HG02884 (cell line): ENCODE results near the gene TACC2.
"Not testable (repeated sequence)": the region's sequence is repeated elsewhere in the genome, so short reads cannot be mapped to it uniquely, and the experiment has no call there.

ENCODE experiments used
- ATAC-seq: cut with Tn5 transposase; IDR thresholded peaks from one replicate; pipeline ENCODE4 v1.9.1; 2021; ENCODE audit warnings: mild to moderate bottlenecking, moderate library complexity; ENCODE audit not compliant: unreplicated experiment

Gene TACC2

DNA sequence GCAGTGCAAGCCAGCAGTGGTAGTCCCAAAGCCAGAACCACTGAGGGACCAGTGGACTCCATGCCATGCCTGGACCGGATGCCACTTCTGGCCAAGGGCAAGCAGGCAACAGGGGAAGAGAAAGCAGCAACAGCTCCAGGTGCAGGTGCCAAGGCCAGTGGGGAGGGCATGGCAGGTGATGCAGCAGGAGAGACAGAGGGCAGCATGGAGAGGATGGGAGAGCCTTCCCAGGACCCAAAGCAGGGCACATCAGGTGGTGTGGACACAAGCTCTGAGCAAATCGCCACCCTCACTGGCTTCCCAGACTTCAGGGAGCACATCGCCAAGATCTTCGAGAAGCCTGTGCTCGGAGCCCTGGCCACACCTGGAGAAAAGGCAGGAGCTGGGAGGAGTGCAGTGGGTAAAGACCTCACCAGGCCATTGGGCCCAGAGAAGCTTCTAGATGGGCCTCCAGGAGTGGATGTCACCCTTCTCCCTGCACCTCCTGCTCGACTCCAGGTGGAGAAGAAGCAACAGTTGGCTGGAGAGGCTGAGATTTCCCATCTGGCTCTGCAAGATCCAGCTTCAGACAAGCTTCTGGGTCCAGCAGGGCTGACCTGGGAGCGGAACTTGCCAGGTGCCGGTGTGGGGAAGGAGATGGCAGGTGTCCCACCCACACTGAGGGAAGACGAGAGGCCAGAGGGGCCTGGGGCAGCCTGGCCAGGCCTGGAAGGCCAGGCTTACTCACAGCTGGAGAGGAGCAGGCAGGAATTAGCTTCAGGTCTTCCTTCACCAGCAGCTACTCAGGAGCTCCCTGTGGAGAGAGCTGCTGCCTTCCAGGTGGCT, 97.7 kb downstream of the TACC2 start:
- ATAC-seq = no peak

GRCh38 chr10:122087436-122087835, 98.5 kb downstream of the TACC2 start:
- ATAC-seq = no peak

- ATAC-seq = no peak
Measured at GRCh38 chr10:122089311-122090017, 100.5 kb downstream of the TACC2 start.

DNA sequence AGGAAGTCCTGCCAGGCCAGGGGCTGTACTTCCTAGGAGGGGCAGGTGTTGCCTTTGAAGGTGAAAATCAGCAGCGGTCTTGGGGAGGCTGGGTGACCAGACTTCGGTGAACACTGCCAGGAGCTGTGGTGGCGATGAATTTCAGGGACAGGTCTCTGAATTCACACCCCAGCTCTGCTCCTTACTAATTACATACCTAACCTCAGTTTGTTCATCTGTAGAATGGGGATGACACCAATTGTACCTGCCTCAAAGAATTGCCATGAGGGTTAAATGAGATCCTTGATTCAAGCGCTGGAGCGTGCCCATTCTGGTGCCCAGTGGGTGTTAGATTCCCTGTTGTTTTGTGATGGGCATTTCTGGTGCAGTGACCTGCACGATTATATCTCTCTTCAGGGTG, 102.8 kb downstream of the TACC2 start:
- no peak for ATAC-seq

DNA sequence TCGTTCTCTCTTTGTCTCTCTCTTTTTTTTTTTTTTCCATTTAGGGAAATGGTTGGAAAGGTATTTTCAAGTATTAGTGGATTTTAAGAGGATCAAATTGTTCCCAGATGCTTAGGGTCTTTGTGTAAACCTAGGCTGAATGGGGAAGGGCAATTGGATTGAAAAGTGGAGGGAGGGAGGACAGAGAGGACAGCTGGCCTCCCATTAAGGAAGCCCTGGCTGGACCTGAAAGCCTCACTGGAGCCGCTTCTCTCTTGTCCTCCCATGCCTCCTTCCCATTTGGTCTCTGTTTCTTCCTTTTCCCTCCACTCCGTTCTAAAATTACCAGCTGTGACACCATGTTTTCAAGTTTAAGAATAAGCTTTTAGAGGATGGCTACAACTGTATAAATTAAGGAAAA, 104.1 kb downstream of the TACC2 start:
- ATAC-seq = no peak

DNA sequence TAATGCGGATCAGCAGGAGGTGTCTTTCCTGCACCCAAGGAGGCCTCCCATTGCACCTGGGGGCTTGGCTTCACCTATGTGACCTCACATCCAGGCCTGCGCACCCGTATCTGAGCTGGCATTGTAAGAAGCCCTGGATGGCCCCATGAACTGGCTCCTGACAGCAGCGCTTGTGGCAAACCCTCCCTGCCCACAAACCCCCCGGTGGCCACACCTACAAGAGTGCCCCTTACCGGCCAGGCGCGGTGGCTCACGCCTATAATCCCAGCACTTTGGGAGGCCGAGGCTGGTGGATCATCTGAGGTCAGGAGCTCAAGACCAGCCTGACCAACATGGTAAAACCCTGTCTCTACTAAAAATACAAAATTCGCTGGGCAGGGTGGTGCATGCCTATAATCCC, 107.2 kb downstream of the TACC2 start:
- not testable (repeated sequence) for ATAC-seq

DNA sequence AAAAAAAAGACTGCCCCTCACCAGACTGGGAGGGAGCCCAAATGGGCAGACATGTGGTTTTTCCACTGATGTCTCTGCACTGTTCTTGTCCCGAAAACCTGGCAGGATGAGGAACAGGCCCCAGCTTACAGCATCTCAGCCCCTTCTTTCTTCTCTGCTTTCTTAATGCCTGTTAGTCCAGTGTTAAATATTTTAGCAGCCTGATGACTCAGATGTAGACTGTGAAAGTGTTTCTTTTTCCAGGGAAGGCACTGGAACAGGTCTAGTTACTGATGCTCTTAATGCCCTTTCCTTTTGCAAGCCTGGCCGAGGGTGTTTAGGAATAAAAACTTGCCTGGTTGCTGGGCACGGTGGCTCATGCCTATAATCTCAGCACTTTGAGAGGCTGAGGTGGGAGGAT, 107.7 kb downstream of the TACC2 start:
- no peak for ATAC-seq

GRCh38 chr10:122097935-122098334, 109.0 kb downstream of the TACC2 start:
- ATAC-seq = no peak

- ATAC-seq = no peak
Measured at GRCh38 chr10:122098924-122099323, 110.0 kb downstream of the TACC2 start.

GRCh38 chr10:122099562-122099961, 110.6 kb downstream of the TACC2 start:
- no peak for ATAC-seq

DNA sequence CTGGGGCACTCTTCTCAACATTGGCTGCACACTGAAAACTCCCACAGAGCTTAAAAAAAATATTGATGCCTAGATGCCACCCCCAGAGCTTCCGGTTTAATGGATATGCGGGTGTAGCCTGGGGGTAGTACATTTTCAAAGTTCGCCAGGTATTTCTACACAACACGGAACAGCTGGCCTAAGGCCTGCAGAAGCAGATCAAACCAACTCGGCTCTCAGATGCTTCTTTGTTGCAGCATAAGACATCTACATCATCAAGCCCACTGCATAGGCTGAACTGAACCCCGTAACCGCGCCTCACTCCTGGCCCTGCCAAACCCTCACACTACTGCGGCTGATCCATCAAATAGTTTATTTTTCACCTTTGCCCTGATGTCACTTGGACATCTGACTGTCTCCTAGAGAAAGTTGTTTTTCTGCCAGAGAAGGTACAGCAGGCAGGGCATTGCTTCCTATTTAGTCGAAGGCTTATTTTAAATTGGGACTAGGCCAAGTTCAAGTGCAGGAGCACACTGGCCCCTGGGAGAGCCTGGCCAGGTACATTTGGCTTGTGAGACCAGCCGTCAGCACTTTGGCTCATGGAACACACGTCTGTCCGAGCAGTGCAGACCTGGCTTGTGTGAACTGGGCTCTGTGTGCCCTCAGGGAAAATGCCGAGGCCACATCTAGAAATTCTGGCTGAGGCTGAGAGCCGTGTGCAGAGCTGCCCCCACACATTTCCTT, 113.3 kb downstream of the TACC2 start:
- ATAC-seq = no peak

DNA sequence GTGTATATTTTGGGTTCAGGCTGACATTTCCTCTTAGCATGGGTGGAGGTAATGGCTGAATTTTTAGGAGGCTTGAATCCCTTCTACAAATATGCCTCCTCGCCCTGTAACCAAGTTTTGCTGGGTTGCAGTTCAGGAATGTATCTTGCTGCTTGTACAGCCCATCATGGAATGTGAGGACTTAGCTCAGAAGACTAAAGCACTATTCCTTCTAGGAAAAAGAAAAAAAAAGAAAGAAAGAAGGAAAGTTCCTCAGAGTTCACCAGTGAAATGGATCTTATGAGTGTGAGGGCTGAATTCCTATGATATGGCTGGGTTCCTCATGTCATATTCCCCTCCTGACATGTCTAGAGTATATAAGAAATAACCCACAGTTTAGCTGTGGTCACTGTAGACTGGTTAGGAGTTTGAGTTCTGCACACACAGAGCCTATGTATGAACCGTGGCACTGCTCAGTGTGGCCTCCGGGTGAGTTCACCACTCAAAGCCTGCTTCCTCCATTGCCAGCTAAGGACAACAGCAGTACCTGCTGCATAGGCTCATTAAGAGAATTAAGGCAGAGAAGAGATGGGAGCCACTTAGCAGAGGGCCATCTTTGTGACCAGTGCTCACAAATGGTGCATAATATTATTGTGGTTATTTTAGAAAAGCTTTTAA, 114.0 kb downstream of the TACC2 start:
- ATAC-seq = no peak

DNA sequence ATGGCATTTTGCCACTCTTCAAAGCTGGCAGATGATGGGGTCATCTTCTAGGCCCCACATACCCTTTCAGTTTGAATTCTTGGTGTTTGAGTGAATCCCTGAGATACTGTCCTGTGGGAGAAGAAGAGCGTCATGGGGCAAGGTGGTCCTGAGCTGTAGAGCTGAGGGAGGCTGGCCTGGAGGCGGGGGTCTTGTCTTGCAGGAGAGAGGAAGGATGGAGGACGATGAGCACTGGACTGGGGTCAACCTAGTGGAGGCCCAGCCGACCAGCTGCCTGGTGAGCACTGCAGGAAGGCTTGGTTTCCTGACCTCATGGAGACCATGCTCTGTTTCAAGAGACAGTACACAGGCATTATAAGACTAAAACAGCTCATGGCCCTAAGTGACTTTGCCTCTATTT, 114.6 kb downstream of the TACC2 start:
- no peak for ATAC-seq

- ATAC-seq = not testable (repeated sequence)
Measured at GRCh38 chr10:122108786-122109185, 119.8 kb downstream of the TACC2 start.

GRCh38 chr10:122112021-122112616, 123.2 kb downstream of the TACC2 start:
- ATAC-seq = no peak

GRCh38 chr10:122112625-122113160, 123.7 kb downstream of the TACC2 start:
- peak; percentile 49 for ATAC-seq

DNA sequence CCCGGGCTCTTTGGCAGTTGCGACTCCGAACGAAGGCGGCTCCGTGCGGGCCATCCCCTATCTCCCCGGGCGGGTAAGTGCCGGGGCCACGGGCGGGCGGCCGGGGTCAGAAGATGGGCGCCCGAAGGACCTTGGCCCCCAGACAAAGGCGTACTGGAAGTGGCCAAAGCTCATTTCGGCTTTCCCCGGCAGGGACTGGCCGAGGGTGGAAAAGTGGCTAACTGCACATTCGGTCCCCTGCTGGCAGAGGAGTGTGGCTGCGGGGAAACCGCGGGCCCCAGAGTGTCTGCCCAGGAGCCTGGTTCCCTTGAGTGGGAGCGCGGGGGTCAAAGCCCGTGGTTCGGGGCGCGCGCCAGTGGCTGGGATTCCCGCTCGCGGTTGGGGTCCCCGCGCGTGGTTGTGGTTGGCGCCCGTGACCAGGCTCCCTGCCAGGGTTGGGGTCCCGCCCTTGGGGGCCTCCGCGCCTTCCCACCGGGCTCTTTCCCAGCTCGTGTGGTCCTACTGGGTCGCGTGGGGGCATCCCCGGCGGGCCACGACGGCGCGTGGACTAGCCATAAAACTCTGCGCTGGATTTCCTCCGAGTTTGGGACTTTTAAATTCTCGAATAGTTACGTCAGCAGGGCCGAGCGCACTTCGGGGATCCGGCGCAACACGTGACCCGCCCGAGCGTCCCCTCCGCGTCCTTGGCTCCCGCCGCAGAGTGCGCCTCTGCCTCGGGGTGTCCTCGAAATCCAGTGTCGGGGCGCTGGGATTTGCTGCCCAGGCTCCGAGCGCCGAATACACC, 124.4 kb downstream of the TACC2 start:
- ATAC-seq = peak; percentile 52

- no peak for ATAC-seq
Measured at GRCh38 chr10:122113945-122114747, 125.2 kb downstream of the TACC2 start.

DNA sequence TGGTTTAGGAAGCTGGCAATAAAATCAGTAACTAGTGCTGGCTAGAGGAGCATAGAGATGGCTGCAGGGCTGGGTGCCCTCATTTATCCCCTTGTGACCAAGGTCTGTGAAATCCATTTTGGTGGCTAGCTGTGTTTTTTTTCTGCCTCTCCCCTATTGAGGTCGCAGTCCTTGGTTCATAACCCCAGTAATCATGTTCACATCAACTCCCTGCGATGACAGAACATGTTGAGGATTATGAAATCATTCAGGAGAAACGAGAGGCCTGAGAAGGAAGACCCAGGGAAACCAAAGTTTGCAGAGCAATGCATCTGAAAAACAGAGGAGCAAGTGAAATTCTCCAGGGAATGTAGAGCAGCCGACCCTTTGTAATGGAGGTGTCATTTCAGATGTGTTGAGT, 126.9 kb downstream of the TACC2 start:
- ATAC-seq = no peak
